Cardiac septum (tissue), 1 donor: ENCODE results near the gene HSPB1. TPM values are rescaled to one million over a fixed set of nuclear protein-coding genes. Genes with fewer than 3 reads are reported as not detected.
"Not testable (repeated sequence)": the region's sequence is repeated elsewhere in the genome, so short reads cannot be mapped to it uniquely, and the experiment has no call there.

Experiments used
- DNase-seq: peaks from one replicate; pipeline ENCODE4 v3.0.0-alpha.2; 2020; ENCODE audit warnings: low spot score
- intact Hi-C: fragments of 100-400 bp; cut with DNase I; formaldehyde crosslinking; loops from one replicate; pipeline ENCODE4 v1.14.0; 2022
- long read RNA-seq: library from polyadenylated mRNA; unstranded; transcript quantifications from one replicate; pipeline ENCODE4 v2.0.0, GENCODE V29; 2021
- total RNA-seq: library from RNA; stranded (reverse); fragmentation: NEBNext Ultra II Directional; extraction: Animal tissue kit (Norgen Biotek cat#: 25700); gene quantifications from one replicate; pipeline ENCODE4 v1.2.1, GENCODE V29; 2021
- donor health status: DM: no; HTN: no; CAD: no.

The HSPB1 gene
- total RNA-seq: 2,571 TPM
- long read RNA-seq, transcript HSPB1-203 (2 exons, 1,455 nt): minor isoform, 1,261 of 2,958 reads
- long read RNA-seq, transcript HSPB1-201 (3 exons, 909 nt): major isoform, 1,685 of 2,958 reads
- long read RNA-seq, partial matches to known transcripts: 5 of 2,958 reads
- long read RNA-seq, other reads (novel, unspliced or antisense): 7 of 2,958 reads

DNA sequence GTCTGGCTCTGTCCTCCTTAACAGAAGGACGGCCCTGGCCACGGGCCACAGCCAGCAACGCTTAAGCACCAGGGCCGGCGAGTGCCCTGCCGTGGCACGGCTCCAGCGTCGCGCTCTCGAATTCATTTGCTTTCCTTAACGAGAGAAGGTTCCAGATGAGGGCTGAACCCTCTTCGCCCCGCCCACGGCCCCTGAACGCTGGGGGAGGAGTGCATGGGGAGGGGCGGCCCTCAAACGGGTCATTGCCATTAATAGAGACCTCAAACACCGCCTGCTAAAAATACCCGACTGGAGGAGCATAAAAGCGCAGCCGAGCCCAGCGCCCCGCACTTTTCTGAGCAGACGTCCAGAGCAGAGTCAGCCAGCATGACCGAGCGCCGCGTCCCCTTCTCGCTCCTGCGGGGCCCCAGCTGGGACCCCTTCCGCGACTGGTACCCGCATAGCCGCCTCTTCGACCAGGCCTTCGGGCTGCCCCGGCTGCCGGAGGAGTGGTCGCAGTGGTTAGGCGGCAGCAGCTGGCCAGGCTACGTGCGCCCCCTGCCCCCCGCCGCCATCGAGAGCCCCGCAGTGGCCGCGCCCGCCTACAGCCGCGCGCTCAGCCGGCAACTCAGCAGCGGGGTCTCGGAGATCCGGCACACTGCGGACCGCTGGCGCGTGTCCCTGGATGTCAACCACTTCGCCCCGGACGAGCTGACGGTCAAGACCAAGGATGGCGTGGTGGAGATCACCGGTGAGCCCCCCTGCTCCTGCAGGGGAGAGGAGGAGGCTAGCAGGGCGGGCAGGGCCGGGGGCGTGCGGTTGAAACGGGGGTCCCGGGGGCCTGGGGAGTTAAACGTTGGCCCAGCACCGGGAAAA lies at the start of gene HSPB1:
Gene HSPB1 (plus strand): TSS at position 327 of the 855 bp plus-strand sequence. CDS start 40 bp downstream, at position 367.
- peak; percentile 96 for DNase-seq
- intact Hi-C loops: loop anchor here (1.0 kb wide), 1 partner anchor 8 kb away; no protein-coding TSS in a partner anchor

DNA sequence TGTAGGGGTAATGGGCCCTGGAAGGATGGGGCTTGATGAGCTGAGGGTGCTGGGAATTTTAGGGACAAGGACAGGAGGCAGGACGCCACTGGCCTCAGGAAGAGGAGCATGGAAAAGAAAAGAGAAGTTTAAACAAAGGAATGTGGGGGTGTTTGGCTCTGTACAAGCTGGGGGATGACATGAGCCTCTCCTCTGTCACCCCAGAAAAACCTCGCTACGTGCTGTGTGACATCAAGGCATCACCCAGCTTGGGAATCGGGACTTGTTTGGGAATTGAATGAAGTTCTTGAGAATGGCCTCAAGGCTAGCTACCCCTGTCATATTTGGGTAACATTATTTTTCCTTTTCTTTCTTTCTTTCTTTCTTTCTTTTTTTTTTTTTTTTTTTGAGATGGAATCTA lies 47.7 kb upstream of the HSPB1 start:
- intact Hi-C loops: no loop called here
- no peak for DNase-seq

DNA sequence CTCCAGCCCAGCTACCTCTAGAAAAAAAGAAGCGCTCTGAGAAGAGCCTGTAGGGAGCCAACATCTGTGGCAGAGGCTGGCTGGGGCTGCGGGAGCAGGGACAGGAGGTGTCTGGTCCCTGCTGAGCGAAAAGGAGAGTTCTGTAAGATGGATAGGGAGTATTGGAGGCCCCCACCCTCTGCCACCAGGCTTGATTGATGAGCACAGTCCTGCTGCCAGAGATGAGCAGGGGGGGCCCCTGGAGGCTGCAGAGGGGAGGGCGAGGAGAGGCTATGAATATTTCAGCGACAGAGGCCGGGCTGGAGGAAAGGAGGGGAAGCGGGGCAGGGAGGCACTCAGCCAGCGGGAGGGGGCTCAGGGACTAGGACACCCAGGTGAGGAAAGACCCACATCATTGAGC lies 44.5 kb upstream of the HSPB1 start:
- no peak for DNase-seq
- intact Hi-C loops: no loop called here

DNA sequence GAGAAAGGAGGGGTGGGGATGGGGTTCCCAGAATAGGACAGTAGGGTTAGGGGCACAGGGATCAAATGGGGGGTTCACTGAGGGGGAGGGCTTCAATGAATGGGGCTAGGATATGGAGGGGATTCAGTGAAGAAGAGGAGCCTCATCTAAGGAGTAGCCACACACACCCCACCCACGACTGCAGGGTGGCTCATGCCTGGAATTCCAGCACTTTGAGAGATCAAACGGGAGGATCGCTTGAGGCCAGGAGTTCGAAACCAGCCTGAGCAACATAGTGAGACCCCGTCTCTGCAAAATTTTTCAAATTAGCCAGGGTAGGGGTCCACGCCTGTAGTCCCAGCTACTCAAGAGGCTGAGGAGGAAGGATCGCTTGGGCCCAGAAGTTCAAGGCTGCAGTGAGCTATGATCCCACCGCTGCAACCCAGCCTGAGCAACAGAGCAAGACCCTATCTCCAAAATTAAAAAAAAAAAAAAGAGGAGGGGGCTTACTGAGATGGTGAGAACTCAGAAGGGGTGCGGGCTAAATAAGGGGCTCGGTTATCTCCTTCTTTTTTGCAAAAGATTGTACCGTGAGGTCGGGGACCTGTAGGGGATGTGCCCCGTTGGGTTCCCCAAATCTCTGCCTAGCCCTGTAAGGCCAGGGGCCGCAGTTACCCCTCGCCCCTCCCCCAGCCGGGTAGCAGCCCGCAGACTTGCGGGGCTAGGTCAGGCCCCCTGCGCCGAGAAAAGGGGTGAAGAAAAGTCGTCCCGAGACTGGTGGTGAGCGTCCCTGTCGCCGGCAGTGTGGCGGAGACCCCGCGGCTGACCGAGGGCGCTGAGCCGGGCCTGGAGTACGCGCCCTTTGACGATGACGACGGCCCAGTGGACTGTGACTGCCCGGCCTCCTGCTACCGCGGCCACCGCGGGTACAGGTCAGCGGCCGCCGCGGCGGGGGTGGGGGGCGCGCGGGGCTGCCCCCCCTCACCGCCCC lies 43.1 kb upstream of the HSPB1 start:
- intact Hi-C loops: no loop called here

DNA sequence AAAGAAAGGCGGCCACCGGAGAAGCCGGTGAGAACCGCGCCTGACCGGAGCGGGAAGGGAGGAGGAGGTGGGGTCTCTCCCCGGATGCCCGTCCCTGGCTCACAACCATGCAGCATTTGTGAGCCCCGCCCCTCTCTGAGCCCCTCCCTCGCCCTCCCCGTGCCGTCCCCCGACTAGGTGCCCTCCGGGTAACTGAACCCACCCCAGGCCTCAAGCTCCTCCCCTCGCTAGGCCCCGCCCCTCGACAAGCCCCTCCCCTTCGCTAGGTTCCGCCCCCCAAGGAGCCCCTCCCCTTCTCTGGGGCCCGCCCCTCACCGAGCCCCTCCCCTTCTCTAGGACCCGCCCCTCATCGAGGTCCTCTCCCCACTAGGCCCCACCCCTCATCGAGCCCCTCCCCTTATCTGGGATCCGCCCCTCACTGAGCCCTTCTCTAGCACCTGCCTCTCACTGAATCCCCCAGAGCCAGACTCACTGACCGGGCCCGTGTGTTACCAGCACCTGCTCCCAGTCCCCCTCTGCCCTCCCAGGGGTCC lies 42.2 kb upstream of the HSPB1 start:
- DNase-seq: no peak
- intact Hi-C loops: no loop called here

More for the DNA sequence above, 43.1 kb upstream of the HSPB1 start:
- DNase-seq: no peak

DNA sequence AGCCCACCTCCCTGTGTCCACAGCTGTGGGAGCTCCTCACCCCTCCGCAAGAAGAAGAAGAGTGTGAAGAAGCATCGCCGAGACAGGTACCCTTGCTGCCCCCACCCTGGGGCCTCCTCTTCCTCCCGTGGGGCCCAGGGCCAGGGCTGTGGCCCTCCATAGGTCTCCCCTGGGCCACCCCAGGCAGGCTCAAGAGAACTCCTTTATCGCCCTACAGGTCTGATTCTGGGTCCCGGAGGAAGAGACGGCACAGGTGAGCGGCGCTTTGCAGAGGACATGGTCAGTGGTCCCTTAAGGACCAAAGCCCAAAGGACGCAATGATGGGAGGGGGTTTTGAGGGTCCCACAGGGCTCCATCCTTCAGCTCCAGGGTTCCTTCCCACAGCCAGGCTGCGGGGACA lies 41.1 kb upstream of the HSPB1 start:
- DNase-seq: no peak
- intact Hi-C loops: no loop called here

DNA sequence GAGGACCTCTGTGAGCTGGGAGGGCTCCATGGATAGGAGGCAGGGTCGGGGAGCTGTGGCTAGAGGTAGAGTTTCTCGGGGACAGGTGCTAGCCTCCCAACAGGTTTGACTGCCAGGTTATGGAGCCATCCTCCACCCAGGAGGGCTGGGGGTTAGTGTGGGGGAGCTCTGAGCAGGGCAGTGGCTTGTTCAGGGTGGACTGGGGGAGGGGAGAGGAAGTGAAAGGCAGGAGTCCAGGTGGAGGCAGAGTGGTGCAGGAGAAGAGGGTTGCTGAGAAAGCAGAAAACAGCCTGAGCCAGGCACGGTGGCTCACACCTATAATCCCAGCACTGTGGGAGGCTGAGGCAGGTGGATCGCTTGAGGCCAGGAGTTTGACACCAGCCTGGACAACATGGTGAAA lies 40.5 kb upstream of the HSPB1 start:
- DNase-seq: no peak
- intact Hi-C loops: loop anchor here (2.0 kb wide), 1 partner anchor 83 kb away; no protein-coding TSS in a partner anchor

DNA sequence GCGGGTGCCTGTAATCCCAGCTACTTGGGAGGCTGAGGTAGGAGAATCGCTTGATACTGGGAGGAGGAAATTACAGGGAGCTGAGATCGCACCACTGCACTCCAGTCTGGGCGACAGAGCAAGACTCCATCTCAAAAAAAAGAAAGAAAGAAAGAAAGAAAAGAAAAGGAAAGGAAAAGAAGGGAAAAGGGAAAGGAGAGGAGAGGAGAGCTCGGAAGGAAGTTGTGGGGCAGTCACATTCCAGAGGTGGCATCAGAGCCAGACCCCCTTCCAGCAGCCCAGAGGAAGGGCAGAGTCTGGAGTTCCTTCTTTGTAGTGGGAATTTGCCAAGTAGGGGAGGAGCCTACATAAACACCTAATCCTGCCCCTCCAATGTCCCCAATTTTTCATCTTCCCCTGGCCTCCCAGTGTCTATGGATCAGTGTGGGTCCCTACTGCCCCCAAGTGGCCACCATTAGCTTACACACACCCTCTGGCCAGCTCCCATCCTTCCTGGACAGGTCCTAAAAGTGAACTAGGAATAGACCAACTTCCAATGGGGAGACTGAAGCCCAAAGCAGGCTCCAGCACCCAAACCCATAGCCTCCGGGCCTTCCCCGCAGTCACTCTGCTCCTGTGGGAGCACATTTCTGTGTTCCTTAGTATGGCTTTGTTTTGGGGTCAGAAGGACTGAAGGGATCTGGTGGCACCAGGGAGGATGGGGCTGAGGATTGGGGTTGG lies 39.6 kb upstream of the HSPB1 start:
- intact Hi-C loops: loop anchor here (2.0 kb wide), 1 partner anchor 84 kb away; no protein-coding TSS in a partner anchor
- no peak for DNase-seq

DNA sequence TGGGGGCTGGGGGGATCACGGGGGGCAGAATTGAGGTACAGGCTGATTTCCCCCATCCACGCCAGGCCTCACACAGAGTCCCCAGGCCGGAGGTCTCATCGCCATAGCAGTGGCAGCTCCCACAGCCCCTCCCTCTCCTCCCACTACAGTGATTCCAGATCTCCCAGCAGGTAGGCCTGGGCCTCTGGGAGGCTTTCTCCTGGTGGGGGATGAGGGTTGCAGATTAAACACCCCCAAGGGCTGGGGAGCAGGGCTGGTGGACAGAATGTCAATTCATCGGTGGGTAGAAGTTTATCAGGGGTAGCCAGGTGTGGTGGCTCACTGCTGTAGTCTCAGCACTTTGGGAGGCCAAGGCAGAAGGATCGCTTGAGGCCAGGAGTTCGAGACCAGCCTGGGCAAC lies 37.2 kb upstream of the HSPB1 start:
- no peak for DNase-seq
- intact Hi-C loops: no loop called here

DNA sequence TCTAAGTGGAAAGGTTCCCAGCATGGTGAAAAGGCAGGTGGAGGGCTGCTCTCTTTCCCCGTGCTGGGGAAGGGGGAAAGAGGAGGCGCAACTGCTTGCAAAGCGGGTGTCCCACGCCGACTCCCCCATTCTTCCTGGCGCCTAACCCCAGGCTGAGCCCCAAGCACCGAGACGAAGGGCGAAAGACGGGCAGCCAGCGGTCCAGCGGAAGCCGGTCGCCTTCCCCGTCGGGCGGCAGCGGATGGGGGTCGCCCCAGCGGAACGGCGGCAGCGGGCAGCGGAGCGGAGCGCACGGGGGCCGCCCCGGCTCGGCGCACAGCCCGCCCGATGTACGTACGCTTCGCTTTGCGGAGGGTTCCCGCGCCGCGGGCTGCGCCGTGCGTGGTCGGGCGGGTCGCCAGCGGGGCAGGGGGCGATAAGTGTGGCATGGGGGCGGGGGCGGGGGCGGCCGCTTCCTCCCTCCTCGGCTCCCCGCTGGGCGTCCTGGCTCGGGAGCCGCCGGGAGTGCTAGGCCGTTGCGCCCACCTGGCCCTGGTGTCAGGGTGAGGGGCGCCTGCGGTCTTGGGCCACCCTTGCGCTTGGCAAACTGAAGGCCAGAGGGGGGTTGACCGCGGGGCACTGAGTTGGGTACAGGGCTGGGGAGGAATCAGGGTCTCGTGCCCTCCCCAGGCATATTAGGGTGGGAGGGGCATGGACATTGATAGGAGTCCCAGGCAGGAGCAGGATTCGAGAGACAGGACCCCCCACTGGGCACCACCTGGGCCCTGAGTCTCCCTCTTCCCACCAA lies 35.2 kb upstream of the HSPB1 start:
- DNase-seq: no peak
- intact Hi-C loops: no loop called here

DNA sequence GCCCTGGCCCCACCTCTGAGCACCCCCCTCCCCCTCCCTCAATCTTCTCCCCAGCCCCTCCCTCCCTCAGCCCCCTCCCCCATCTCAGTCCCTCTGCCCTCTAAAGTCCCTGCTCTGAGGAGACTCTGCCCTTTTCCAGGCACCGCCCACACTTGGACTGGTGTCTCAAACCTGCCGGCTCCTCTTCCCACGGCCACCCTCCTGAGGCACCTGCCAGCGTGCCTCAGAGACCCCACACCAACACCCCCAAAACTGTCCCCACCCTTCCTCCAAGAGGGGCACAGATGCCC lies 34.6 kb upstream of the HSPB1 start:
- DNase-seq: no peak
- intact Hi-C loops: no loop called here

DNA sequence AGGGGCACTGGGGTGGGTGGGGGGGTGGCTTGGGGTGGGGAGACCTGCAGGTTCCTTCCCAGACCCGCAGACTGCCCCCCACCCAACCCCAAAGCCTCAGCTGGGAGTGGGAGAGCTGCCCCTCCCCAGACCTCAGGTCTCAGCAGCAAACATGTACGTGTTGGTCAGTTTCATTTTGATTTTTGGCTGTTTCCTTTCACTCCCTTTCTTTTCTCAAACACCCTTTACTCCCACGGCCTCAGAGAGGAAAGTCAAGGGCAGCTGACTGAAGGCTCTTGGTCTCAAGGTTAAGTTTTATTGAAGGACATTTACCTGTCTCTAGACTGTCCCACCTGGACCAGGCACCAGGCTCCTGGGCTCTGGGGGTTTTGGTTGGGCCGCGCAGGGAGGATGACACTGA lies 34.1 kb upstream of the HSPB1 start:
- DNase-seq: no peak
- intact Hi-C loops: no loop called here

DNA sequence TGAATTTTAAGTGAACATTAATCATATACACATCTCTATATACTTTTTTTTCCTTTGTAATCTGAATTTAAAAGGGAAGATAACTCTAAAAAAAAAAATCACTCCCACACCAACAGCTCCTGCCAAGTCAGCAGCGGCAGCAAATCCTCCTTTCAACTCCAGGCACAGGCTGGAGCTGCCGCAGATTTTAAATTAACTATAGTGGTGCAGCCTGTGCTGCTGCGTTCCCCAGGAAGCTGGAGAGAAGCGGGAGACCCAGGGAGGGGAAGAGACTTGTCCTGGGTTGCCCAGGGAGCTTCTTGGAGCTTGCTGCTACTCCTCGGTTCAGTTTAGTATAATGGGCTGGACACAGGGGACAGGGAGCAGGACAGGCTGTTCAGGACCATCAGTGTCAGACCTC lies 32.6 kb upstream of the HSPB1 start:
- DNase-seq: no peak
- intact Hi-C loops: loop anchor here (5.0 kb wide), 1 partner anchor 83 kb away; no protein-coding TSS in a partner anchor

DNA sequence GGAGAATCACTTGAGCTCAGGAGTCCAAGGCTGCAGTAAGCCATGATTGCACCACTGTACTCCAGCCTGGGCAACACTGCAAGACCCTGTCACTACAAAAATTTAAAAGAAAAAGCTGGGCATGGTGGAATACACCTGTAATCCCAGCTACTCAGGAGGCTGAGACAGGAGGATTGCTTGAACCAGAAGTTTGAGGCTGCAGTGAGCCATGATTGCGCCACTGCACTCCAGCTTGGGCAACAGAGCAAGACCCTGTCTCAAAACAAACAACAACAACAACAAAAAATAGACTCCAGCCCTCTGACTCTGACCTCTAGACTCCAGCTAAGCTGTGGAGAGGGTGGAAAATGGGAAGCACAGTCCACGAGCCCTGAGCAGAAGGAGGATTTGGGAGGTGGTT lies 31.1 kb upstream of the HSPB1 start:
- not testable (repeated sequence) for DNase-seq
- intact Hi-C loops: loop anchor here (5.0 kb wide), 1 partner anchor 84 kb away; no protein-coding TSS in a partner anchor

DNA sequence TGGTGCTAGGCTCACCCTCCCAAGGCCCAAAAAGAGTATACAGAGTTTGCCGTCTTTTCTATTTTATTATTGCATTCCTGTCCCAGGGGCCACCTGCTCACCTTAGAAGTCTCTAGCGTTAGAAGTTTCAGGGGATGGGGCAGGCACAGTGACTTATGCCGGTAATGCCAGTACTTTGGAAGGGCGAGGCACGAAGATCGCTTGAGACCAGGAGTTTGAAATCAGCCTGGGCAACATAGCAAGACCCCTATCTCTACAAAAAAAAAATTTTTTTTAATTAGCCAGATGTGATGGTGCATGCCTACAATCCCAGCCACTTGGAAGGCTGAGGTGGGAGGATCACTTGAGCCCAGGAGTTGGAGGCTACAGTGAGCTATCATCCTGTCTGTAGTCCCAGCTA lies 30.3 kb upstream of the HSPB1 start:
- intact Hi-C loops: loop anchor here (5.0 kb wide), 1 partner anchor 85 kb away; no protein-coding TSS in a partner anchor
- DNase-seq: no peak

DNA sequence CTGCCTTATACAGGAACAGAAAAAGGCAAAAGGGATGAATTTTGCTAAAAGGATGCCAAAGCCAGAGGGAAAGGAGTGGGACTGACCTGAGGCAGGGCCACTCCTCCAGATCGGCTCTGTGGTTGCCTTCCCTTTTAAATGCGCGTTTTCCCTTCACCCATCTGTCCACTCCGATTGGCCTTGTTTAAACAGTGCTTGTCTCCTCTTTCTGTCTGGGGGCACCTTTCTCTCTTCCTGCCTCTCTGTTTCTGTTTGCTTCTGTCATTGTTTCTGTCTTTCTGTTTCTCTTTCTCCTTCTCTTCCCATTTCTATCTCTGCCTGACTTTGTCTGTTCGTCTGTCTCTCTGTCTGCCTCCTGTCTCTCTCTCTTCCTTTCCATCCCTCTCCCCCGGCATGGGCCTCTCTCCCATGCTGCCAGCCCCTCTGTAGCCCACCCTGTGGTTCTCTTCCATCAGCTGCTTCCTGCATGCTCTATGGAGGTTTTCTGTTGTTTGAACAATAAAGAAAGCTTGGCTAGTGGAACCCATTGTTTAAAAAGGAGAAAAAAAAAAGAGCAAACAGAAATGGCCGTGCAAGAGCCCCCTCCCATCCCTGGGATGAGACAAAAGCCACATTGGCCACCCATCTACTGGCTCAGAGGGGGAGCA lies 29.5 kb upstream of the HSPB1 start:
- intact Hi-C loops: loop anchor here (5.0 kb wide), 1 partner anchor 86 kb away; no protein-coding TSS in a partner anchor

DNA sequence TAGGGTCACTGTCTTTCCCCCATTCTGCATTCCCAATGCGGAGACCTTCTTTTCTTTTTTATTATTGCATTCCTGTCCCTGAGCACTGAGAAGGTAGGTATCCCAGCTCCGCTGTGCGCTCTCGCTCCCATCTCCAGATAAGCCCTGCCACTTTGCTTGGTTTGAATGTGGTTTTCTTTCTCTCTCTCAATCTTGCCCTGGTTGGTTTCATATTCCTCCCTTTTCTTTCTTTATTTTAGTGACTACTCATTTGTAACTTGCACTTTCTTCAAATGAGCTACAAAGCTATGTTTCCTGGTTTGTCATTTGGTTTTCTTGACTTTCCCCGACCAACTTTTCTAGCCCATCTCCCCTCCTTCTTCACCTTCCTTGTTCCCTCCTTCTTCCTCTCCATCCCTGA lies 29.0 kb upstream of the HSPB1 start:
- intact Hi-C loops: loop anchor here (5.0 kb wide), 1 partner anchor 86 kb away; no protein-coding TSS in a partner anchor
- DNase-seq: no peak

More for the DNA sequence above, 29.5 kb upstream of the HSPB1 start:
- DNase-seq: no peak

DNA sequence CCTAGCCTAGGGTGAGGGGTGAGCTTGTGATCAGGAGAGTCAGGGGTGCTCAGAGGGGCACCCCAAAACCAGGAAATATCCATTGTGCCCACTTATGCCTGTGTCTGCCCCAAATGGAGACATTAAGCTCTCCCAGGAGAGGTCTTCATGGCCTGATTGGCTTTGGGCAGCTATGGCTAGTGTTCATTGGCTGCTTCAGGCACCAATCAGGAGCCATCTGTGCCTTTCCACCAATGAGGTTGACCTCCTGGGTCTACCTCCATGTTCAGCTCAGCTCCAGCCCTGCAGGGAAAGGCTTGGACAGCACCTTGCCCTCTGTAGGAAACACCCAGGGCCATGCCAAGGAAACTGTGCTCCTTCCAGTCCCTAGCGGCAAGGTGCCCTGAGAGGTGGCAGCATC lies 23.9 kb upstream of the HSPB1 start:
- intact Hi-C loops: no loop called here
- DNase-seq: no peak
